Right atrium auricular region (tissue), 2 donors: ENCODE results near the gene HSF5. TPM values are rescaled to one million over a fixed set of nuclear protein-coding genes. Genes with fewer than 3 reads are reported as not detected.

ENCODE experiments used
- DNase-seq: peaks from one replicate; pipeline ENCODE4 v3.0.0-alpha.2; 2019; ENCODE audit warnings: low spot score
- H3K27ac ChIP-seq, 2 donors: fragments of 200-600 bp; sonication (generic); 1 replicate in 1 of 2; 2 replicates in 1 of 2; pipeline ENCODE4 v1.5.1; 2016 to 2019
- H3K27me3 ChIP-seq, 2 donors: fragments of 200-600 bp; sonication (generic); one replicate each; pipeline versions ENCODE4 v1.5.1 to v1.6.0; 2017 to 2019
- H3K36me3 ChIP-seq: fragments of 200-600 bp; sonication (generic); one replicate; pipeline ENCODE4 v1.5.1; 2016
- H3K4me1 ChIP-seq, 2 donors: fragments of 200-600 bp; sonication (generic); one replicate each; pipeline versions ENCODE4 v1.5.1 to v1.6.0; 2017 to 2019
- H3K4me3 ChIP-seq, 2 donors: fragments of 200-600 bp; sonication (generic); 1 replicate in 1 of 2; 2 replicates in 1 of 2; pipeline ENCODE4 v1.5.1; 2017 to 2019; ENCODE audit warnings: mild to moderate bottlenecking in 1 of 2, moderate library complexity in 1 of 2
- H3K9me3 ChIP-seq, 2 donors: fragments of 200-600 bp; sonication (generic); one replicate each; pipeline ENCODE4 v1.5.1; 2019
- total RNA-seq, 2 donors: library from RNA; depleted of rRNA; stranded (reverse); fragments of >200 nt; gene quantifications; one replicate each; pipeline ENCODE4 v1.1.0, GENCODE V29; 2016
- TF ChIP-seq, protein P1 (sequence below), 2 donors: fragments of 200-600 bp; sonication (generic); IDR thresholded peaks; one replicate each; pipeline ENCODE4 v1.5.1; 2019; ENCODE audit warnings: antibody characterized with exemption in 2 of 2

HSF5 gene
- total RNA-seq, 2 donors from 2014 or later = 0.08 TPM; not detected in 1

DNA sequence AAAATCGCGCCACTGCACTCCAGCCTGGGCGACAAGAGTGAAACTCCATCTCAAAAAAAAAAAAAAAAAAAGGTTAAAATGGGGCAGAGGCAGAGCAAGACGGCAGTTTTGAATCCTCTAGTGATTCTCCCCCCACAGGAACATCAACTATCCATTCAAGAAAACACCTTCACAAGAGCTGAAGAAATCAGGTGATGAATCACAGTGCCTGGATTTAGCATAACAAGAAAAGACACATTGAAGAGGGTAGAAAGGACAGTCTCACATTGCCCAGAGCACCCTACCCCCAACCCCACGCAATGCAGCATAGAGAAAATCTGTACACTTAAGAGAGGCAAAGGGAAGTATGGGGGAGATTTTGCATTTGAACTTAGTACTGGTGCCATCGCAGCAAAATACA, 42.1 kb downstream of the HSF5 start:
- Histone ChIP-seq H3K4me3 (no peak overlapping the region), H3K27me3 (no peaks in the 10 kb centered on the region), H3K36me3 (no peaks in the 10 kb centered on the region), H3K9me3 (peaks cover 0 to 5% of the 10 kb centered on the region in 2 donors), H3K4me1 (no peaks in the 10 kb centered on the region), H3K27ac (no peak overlapping the region)
- TF ChIP-seq, protein P1, sequence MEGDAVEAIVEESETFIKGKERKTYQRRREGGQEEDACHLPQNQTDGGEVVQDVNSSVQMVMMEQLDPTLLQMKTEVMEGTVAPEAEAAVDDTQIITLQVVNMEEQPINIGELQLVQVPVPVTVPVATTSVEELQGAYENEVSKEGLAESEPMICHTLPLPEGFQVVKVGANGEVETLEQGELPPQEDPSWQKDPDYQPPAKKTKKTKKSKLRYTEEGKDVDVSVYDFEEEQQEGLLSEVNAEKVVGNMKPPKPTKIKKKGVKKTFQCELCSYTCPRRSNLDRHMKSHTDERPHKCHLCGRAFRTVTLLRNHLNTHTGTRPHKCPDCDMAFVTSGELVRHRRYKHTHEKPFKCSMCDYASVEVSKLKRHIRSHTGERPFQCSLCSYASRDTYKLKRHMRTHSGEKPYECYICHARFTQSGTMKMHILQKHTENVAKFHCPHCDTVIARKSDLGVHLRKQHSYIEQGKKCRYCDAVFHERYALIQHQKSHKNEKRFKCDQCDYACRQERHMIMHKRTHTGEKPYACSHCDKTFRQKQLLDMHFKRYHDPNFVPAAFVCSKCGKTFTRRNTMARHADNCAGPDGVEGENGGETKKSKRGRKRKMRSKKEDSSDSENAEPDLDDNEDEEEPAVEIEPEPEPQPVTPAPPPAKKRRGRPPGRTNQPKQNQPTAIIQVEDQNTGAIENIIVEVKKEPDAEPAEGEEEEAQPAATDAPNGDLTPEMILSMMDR (IDR thresholded peaks at IDR 0.05) = no peak
- DNase-seq = no peak

DNA sequence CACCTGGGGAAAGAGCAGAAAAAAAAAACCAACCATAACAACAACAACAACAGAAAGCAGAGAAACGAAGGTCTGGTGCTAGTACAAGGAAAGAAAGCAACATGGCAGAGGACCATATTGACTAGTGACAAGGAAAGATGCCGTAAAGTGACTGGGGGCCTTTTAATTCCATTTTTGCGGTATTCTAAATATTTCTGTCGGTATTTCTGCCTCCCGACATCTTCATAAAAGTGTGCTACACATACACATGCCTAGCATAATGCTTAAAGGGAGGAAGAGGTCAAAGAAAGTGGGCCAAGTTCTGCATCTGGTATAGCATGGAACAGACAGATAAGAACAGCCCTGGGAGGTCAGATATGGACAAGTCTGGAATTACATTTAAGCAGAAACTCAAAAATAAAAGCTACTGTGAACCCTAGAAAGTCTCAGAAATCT, 51.4 kb downstream of the HSF5 start:
- no peaks in the 10 kb centered on the region for H3K4me1 ChIP-seq
- no peaks in the 10 kb centered on the region for H3K27me3 ChIP-seq
- DNase-seq = no peak
- H3K9me3 ChIP-seq = no peaks in the 10 kb centered on the region
- H3K36me3 ChIP-seq = no peaks in the 10 kb centered on the region
- no peak overlapping the region for H3K27ac ChIP-seq
- H3K4me3 ChIP-seq = no peak overlapping the region
- TF ChIP-seq, protein P1 (IDR thresholded peaks at IDR 0.05) = no peak

DNA sequence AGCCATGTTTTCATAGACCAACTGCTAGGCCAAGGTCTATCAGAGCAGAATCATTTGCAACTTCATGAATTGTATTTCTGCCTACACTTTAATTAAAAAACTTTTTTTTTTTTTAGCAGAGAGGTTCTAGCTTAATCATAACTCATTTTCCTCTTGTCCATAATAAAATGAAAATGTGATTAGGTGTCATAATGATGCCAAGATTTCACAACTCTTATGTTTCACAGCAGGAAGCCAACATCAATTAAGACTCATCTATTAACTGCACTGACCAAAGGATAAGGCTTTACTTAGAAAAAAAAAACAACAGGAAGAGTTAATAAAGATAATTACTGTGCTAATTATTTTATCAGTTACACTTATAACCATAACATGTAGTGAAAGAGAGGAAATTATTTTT, 52.0 kb downstream of the HSF5 start:
- no peak for DNase-seq
- no peaks in the 10 kb centered on the region for H3K36me3 ChIP-seq
- H3K4me1 ChIP-seq = no peaks in the 10 kb centered on the region
- H3K4me3 ChIP-seq = no peak overlapping the region
- TF ChIP-seq, protein P1 (IDR thresholded peaks at IDR 0.05) = no peak
- no peaks in the 10 kb centered on the region for H3K9me3 ChIP-seq
- no peak overlapping the region for H3K27ac ChIP-seq
- no peaks in the 10 kb centered on the region for H3K27me3 ChIP-seq

DNA sequence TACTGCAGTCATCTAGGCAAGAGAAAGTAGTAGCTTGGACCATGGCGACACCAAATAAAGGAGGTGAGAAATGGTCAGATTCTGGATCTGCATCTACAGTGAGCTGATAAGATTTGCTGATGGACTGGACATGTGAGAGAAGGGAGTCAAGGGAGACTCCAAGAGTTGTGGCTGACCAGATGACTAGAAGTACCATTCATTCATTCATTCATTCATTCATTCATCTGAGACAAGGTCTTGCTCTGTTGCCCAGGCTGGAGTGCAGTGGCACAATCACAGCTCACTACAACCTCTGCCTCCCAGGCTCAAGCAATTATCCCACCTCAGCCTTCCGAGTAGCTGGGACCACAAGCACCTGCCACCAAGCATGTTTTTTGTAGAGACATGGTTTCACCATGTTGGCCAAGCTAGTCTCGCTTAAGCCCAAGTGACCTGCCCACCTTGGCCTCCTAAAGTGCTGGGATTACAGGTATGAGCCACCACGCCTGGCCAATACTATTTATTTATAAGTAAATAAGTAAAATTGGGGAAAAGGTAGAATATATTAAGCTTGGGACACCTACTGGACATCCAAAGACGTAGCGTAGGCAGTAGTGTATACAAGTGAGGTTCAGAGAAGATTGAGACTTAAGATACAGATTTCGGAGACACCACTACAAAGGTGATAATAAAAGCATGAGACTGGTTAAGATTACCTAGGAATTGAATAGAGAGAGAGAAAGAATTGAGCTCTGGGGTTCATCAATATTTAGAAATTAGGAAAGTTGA, 55.2 kb downstream of the HSF5 start:
- Histone ChIP-seq H3K36me3 (no peaks in the 10 kb centered on the region), H3K27me3 (no peaks in the 10 kb centered on the region), H3K4me1 (no peaks in the 10 kb centered on the region), H3K4me3 (no peak overlapping the region), H3K9me3 (no peaks in the 10 kb centered on the region), H3K27ac (no peak overlapping the region)
- TF ChIP-seq, protein P1 (IDR thresholded peaks at IDR 0.05) = no peak
- no peak for DNase-seq

DNA sequence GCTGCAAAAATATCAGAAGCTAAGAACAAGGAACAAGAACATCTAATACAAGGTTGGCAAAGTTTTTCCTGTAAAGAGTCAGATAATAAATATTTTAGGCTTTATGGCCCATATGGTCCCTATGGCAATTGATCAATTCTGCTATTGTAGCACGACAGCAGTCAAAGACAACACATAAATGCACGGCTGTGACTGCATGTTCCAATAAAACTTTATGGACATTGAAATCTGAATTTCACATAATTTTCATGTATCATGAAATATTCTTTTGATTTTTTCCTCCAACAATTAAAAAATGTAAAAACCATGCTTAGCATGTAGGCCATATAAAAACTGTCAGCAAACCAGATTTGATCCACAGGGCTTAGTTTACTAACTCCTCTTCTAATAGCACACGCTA, 60.4 kb downstream of the HSF5 start:
- H3K9me3 ChIP-seq = no peaks in the 10 kb centered on the region
- no peak overlapping the region for H3K4me3 ChIP-seq
- H3K27me3 ChIP-seq = no peaks in the 10 kb centered on the region
- H3K36me3 ChIP-seq = no peaks in the 10 kb centered on the region
- H3K27ac ChIP-seq = no peak overlapping the region
- TF ChIP-seq, protein P1 (IDR thresholded peaks at IDR 0.05) = no peak
- H3K4me1 ChIP-seq = no peaks in the 10 kb centered on the region
- DNase-seq = no peak

DNA sequence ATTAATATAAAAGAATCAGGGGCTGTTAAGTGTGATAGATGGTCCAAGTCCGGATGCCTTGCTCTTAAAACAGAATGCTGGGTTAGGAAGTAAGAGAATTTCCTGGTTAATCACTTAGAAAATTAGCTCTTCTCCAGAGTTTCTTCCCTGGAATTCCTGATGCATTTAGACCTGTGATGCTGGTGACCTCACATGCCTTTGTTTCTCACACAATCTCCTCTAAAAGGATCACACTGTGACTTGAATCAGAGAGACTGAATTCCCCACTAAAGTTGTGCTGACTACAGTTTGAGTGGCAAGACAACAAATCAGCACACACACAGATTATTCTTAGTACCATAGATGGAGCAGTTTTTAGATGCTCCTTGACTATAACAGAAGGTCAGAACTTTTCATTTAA, 66.5 kb downstream of the HSF5 start:
- DNase-seq = no peak
- TF ChIP-seq, protein P1 (IDR thresholded peaks at IDR 0.05) = no peak
- Histone ChIP-seq H3K4me1 (peaks cover 0 to 3% of the 10 kb centered on the region in 2 donors), H3K4me3 (no peak overlapping the region), H3K36me3 (no peaks in the 10 kb centered on the region), H3K27me3 (no peaks in the 10 kb centered on the region), H3K27ac (no peak overlapping the region), H3K9me3 (no peaks in the 10 kb centered on the region)
